Erythroblast (primary cell): ENCODE data around the gene DNHD1.

Source experiments
- GATA1 ChIP-seq: IDR thresholded peaks from 2 replicates; pipeline ENCODE4 v1.6.1; 2011; ENCODE audit warnings: low read depth, mild to moderate bottlenecking, control low read depth, low read length, moderate library complexity
- POLR2A ChIP-seq: IDR thresholded peaks from 2 replicates; pipeline ENCODE4 v1.6.1; 2011; ENCODE audit warnings: mild to moderate bottlenecking, low read length

- TF ChIP-seq POLR2A: no peak
- TF ChIP-seq GATA1: no peak
Measured at GRCh38 chr11:6547177-6547576, 50.1 kb downstream of the DNHD1 start.
